Pericardium fibroblast (primary cell): ENCODE data around the gene TTC5. TPM values are rescaled to one million over a fixed set of nuclear protein-coding genes. Genes with fewer than 3 reads are reported as not detected.

Experiments used
- total RNA-seq: library from RNA; depleted of rRNA; stranded (reverse); fragments of >200 nt; gene quantifications from 2 replicates; pipeline ENCODE4 v1.2.3, GENCODE V29; 2015

TTC5 gene
- 8.9 and 10.9 TPM in 2 replicates for total RNA-seq

GRCh38 chr14:20305265-20306078 lies at the start of gene TTC5:
TSS of gene TTC5 (minus strand) at chr14:20305951. CDS start at chr14:20305937, 14 bp downstream.

GRCh38 chr14:20343092-20343861 lies 37.5 kb upstream of the TTC5 start, which contains the start of gene PARP2:
TSS of gene PARP2 (plus strand) at chr14:20343635. CDS start at chr14:20343642, 7 bp downstream.

GRCh38 chr14:20332788-20333493 lies 27.2 kb upstream of the TTC5 start, which contains the start of gene CCNB1IP1:
TSS of gene CCNB1IP1 (minus strand) at chr14:20333279. CDS start at chr14:20316523, 16,756 bp downstream.

Other genes starting within 250 kb of the TTC5 start
- not detected in 2 replicates for gene OR4L1, start 245.9 kb downstream of the TTC5 start, total RNA-seq
- gene OR4K17, start 195.2 kb downstream of the TTC5 start, total RNA-seq, result not detected in 2 replicates
- gene OR4N5, start 167.1 kb downstream of the TTC5 start, total RNA-seq, result not detected in 2 replicates
- gene OR11G2, start 115.1 kb downstream of the TTC5 start, total RNA-seq, result not detected in 2 replicates
- gene OR11H6, start 82.2 kb downstream of the TTC5 start, total RNA-seq, result not detected in 2 replicates
- gene OR11H7, start 77.0 kb downstream of the TTC5 start, total RNA-seq, result not detected in 2 replicates
- gene OR11H4, start 66.7 kb downstream of the TTC5 start, total RNA-seq, result not detected in 2 replicates
- 53.8 and 68.6 TPM in 2 replicates for gene CCNB1IP1, start 27.3 kb upstream of the TTC5 start, total RNA-seq
- 2.2 and 4.1 TPM in 2 replicates for gene PARP2, start 37.7 kb upstream of the TTC5 start, total RNA-seq
- gene TEP1, start 107.5 kb upstream of the TTC5 start, total RNA-seq, result 8.9 and 10.3 TPM in 2 replicates
- gene KLHL33, start 130.2 kb upstream of the TTC5 start, total RNA-seq, result 0.09 and 0.12 TPM in 2 replicates
- 24.2 and 30.0 TPM in 2 replicates for gene OSGEP, start 148.9 kb upstream of the TTC5 start, total RNA-seq
- gene APEX1, start 149.3 kb upstream of the TTC5 start, total RNA-seq, result 145 and 204 TPM in 2 replicates
- gene PIP4P1, start 155.5 kb upstream of the TTC5 start, total RNA-seq, result 8.4 and 14.4 TPM in 2 replicates
- gene PNP, start 163.5 kb upstream of the TTC5 start, total RNA-seq, result 16.3 and 22.6 TPM in 2 replicates
- gene RNASE10, start 199.6 kb upstream of the TTC5 start, total RNA-seq, result not detected in 2 replicates